Measurements from ENCODE around the gene ZNF626. TPM values are rescaled to one million over a fixed set of nuclear protein-coding genes. Genes with fewer than 3 reads are reported as not detected.

Gene ZNF626
- total RNA-seq, 2 donors from 2014 or later, result 8.1 to 8.7 TPM

DNA sequence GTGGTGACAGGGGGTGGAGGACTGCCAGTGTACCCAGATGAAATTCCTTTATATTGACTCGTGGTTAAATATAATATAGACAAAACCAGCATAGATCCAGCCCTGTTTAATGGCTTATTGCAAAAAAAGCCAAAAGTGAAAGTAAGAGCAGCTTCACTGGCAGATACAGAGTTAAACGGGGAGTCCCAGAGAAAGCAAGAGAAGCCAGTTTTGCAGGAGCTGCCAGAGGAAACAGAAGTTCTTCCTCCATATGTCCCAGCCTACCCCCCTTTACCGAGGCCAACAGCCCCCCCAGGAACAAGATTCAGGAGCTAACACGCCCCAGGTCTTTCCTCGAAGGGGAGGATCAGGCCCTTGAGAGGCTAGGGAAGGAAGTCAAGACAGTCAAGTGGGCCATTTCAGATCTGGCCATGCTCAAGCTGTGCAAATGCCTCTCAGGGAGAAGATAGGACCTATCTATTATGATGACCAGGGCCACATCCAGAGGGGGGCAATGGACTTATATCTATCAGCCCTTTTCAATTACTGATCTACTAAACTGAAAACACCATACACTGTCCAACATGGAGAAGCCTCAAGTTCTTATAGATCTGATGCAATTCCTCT, 48.6 kb downstream of the ZNF626 start:
- Mint-ChIP-seq H3K27me3 (no peaks in the 10 kb centered on the region), H3K36me3 (ENCODE audit: low read depth) (no peaks in the 10 kb centered on the region), H3K4me3 (no peak overlapping the region), H3K4me1 (no peaks in the 10 kb centered on the region), H3K27ac (no peak overlapping the region)
- DNase-seq (no peak), ATAC-seq (no peak)
- H3K9me3 ChIP-seq (ENCODE audit: control insufficient read depth, low read length, poor library complexity, severe bottlenecking), result peaks cover 4% of the 10 kb centered on the region

DNA sequence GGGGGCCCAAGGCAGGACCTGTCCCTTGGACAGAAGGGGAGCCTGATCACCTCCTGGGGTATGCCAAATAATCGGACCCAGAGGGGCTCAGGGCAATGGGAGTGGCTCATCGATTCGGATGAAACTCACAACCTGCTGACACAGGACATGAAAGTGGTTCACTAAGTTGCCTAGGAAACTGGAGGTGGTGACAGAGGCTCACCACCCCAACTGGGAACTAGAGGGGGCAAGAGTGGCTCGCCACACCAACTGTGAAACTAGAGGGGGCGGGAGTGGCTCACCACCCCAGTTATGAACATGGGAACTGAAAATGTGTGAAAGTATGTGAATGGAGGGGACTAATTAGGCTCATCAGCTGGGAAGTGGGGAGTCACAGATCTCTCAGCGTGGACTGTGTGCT, 49.5 kb downstream of the ZNF626 start:
- Mint-ChIP-seq H3K4me3 (no peak overlapping the region), H3K4me1 (no peaks in the 10 kb centered on the region), H3K27me3 (no peaks in the 10 kb centered on the region), H3K27ac (no peak overlapping the region), H3K36me3 (ENCODE audit: low read depth) (no peaks in the 10 kb centered on the region)
- peaks cover 4% of the 10 kb centered on the region for H3K9me3 ChIP-seq (ENCODE audit: control insufficient read depth, low read length, poor library complexity, severe bottlenecking)
- ATAC-seq (no peak), DNase-seq (no peak)

DNA sequence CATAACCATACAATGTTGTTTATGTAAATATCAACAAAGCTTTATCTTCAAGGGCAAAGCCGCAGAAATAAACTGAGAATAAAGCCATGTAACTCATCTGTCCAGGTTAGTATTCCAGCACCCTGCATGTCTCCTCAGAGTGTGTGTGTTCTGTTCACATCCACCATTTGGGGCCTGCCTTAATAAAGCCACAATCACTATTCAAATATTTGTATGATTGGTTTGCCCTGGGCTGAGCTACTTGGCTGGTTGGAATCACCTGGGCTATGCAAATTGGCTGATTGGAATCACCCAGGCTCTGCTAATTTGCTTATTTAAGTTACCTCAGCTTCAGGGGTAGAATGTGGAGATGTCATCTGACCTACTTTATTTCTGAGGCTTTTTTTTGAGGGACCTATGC, 53.4 kb downstream of the ZNF626 start:
- H3K9me3 ChIP-seq (ENCODE audit: control insufficient read depth, low read length, poor library complexity, severe bottlenecking), result no peaks in the 10 kb centered on the region
- ATAC-seq (no peak), DNase-seq (no peak)
- Mint-ChIP-seq H3K27me3 (no peaks in the 10 kb centered on the region), H3K4me3 (no peak overlapping the region), H3K27ac (no peak overlapping the region), H3K4me1 (no peaks in the 10 kb centered on the region), H3K36me3 (ENCODE audit: low read depth) (no peaks in the 10 kb centered on the region)

Other genes with a start within 250 kb of the ZNF626 start
- 10 to 100 TPM in 1 of 2 donors, 1 to 10 TPM in 1; 8.2 to 17.4 TPM for gene ZNF737, start 95.8 kb downstream of the ZNF626 start, total RNA-seq
- 1 to 10 TPM; 7.3 to 8.9 TPM for gene ZNF66, start 114.7 kb upstream of the ZNF626 start, total RNA-seq

Measured in T-helper 17 cell (primary cell).